Measurements from ENCODE around the gene ACSL1. TPM values are rescaled to one million over a fixed set of nuclear protein-coding genes. Genes with fewer than 3 reads are reported as not detected.

ACSL1 gene
- total and polyA plus RNA-seq, 2 experiments from 2014 or later, result 15.4 to 16.8 TPM

- peak; percentile 53 for DNase-seq
- H3K9me2 ChIP-seq (ENCODE audit: insufficient read depth), result no peaks in the 10 kb centered on the region
- H3K27ac ChIP-seq, result no peak overlapping the region
- 48 to 49% methylated on average over 8 of the region's 8 CpGs for WGBS, 2 experiments (ENCODE audit: low coverage in 1 of 2, low lambda C conversion rate in 2 of 2, missing lambda C conversion rate in 2 of 2)
- H3K4me2 ChIP-seq (ENCODE audit: unreplicated experiment), result no peak overlapping the region
- H3K9me3 ChIP-seq (ENCODE audit: low read depth), result no peaks in the 10 kb centered on the region
- H3K4me3 ChIP-seq, result no peak overlapping the region
- H3K9ac ChIP-seq, result no peak overlapping the region
- TF ChIP-seq EZH2phosphoT487 (IDR thresholded peaks at IDR 0.05; ENCODE audit: insufficient read depth, low read depth), result no peak
- TF ChIP-seq EZH2 (IDR thresholded peaks at IDR 0.05; ENCODE audit: insufficient read depth, poor library complexity, severe bottlenecking), result no peak
- no peak overlapping the region for H2AFZ ChIP-seq
- no peaks in the 10 kb centered on the region for H3K27me3 ChIP-seq (replicated peaks; ENCODE audit: insufficient read depth)
- in situ Hi-C loops (cut with MboI), result no loop called here
- peaks cover 8% of the 10 kb centered on the region for H3K79me2 ChIP-seq (ENCODE audit: insufficient read depth)
- H3K36me3 ChIP-seq (ENCODE audit: low read depth), result no peaks in the 10 kb centered on the region
- no peaks in the 10 kb centered on the region for H4K20me1 ChIP-seq (ENCODE audit: insufficient read depth)
- H3F3A ChIP-seq (ENCODE audit: insufficient read depth), result no peaks in the 10 kb centered on the region
- peaks cover 23% of the 10 kb centered on the region for H3K4me1 ChIP-seq (ENCODE audit: insufficient read depth)
Measured at GRCh38 chr4:184812651-184813181, 13.1 kb downstream of the ACSL1 start.

GRCh38 chr4:184812199-184812542 is 13.6 kb downstream of the ACSL1 start:
- Histone ChIP-seq H3K9ac (no peak overlapping the region), H3K79me2 (ENCODE audit: insufficient read depth) (peaks cover 11% of the 10 kb centered on the region), H3K9me3 (ENCODE audit: low read depth) (no peaks in the 10 kb centered on the region), H3K27me3 (replicated peaks; ENCODE audit: insufficient read depth) (no peaks in the 10 kb centered on the region), H3K4me2 (ENCODE audit: unreplicated experiment) (no peak overlapping the region), H3K27ac (no peak overlapping the region), H3K9me2 (ENCODE audit: insufficient read depth) (no peaks in the 10 kb centered on the region), H4K20me1 (ENCODE audit: insufficient read depth) (no peaks in the 10 kb centered on the region), H3K4me1 (ENCODE audit: insufficient read depth) (peaks cover 23% of the 10 kb centered on the region), H3K4me3 (no peak overlapping the region), H3K36me3 (ENCODE audit: low read depth) (no peaks in the 10 kb centered on the region), H2AFZ (no peak overlapping the region), H3F3A (ENCODE audit: insufficient read depth) (no peaks in the 10 kb centered on the region)
- no peak for DNase-seq
- 88 to 89% methylated on average over 6 of the region's 6 CpGs for WGBS, 2 experiments (ENCODE audit: low coverage in 1 of 2, low lambda C conversion rate in 2 of 2, missing lambda C conversion rate in 2 of 2)
- TF ChIP-seq EZH2 (IDR thresholded peaks at IDR 0.05; ENCODE audit: insufficient read depth, poor library complexity, severe bottlenecking), result no peak
- TF ChIP-seq EZH2phosphoT487 (IDR thresholded peaks at IDR 0.05; ENCODE audit: insufficient read depth, low read depth), result no peak
- in situ Hi-C loops (cut with MboI), result no loop called here

GRCh38 chr4:184811526-184812198 is 14.1 kb downstream of the ACSL1 start:
- Histone ChIP-seq H3K27ac (no peak overlapping the region), H3K4me1 (ENCODE audit: insufficient read depth) (peaks cover 23% of the 10 kb centered on the region), H3K4me3 (no peak overlapping the region), H3K79me2 (ENCODE audit: insufficient read depth) (peaks cover 12% of the 10 kb centered on the region), H3K9me3 (ENCODE audit: low read depth) (no peaks in the 10 kb centered on the region), H3K36me3 (ENCODE audit: low read depth) (no peaks in the 10 kb centered on the region), H3F3A (ENCODE audit: insufficient read depth) (no peaks in the 10 kb centered on the region), H3K27me3 (replicated peaks; ENCODE audit: insufficient read depth) (no peaks in the 10 kb centered on the region), H3K9me2 (ENCODE audit: insufficient read depth) (no peaks in the 10 kb centered on the region), H3K9ac (no peak overlapping the region), H3K4me2 (ENCODE audit: unreplicated experiment) (no peak overlapping the region), H4K20me1 (ENCODE audit: insufficient read depth) (no peaks in the 10 kb centered on the region), H2AFZ (no peak overlapping the region)
- in situ Hi-C loops (cut with MboI), result no loop called here
- WGBS, 2 experiments (ENCODE audit: low coverage in 1 of 2, low lambda C conversion rate in 2 of 2, missing lambda C conversion rate in 2 of 2), result 97 to 99% methylated on average over 8 of the region's 8 CpGs
- no peak for TF ChIP-seq EZH2phosphoT487 (IDR thresholded peaks at IDR 0.05; ENCODE audit: insufficient read depth, low read depth)
- TF ChIP-seq EZH2 (IDR thresholded peaks at IDR 0.05; ENCODE audit: insufficient read depth, poor library complexity, severe bottlenecking), result no peak
- no peak for DNase-seq

- TF ChIP-seq EZH2 (IDR thresholded peaks at IDR 0.05; ENCODE audit: insufficient read depth, poor library complexity, severe bottlenecking) (no peak), EZH2phosphoT487 (IDR thresholded peaks at IDR 0.05; ENCODE audit: insufficient read depth, low read depth) (no peak)
- no peak for DNase-seq
- H3K9me2 ChIP-seq (ENCODE audit: insufficient read depth), result no peaks in the 10 kb centered on the region
- H3K27ac ChIP-seq, result no peak overlapping the region
- in situ Hi-C loops (cut with MboI), result no loop called here
- no peaks in the 10 kb centered on the region for H3K27me3 ChIP-seq (replicated peaks; ENCODE audit: insufficient read depth)
- peaks cover 9% of the 10 kb centered on the region for H3K79me2 ChIP-seq (ENCODE audit: insufficient read depth)
- no peaks in the 10 kb centered on the region for H3K36me3 ChIP-seq (ENCODE audit: low read depth)
- H4K20me1 ChIP-seq (ENCODE audit: insufficient read depth), result no peaks in the 10 kb centered on the region
- WGBS, 2 experiments (ENCODE audit: low coverage in 1 of 2, low lambda C conversion rate in 2 of 2, missing lambda C conversion rate in 2 of 2), result 89 to 93% methylated on average over 9 to 10 of the region's 10 CpGs
- no peaks in the 10 kb centered on the region for H3F3A ChIP-seq (ENCODE audit: insufficient read depth)
- no peak overlapping the region for H2AFZ ChIP-seq
- no peak overlapping the region for H3K9ac ChIP-seq
- peaks cover 23% of the 10 kb centered on the region for H3K4me1 ChIP-seq (ENCODE audit: insufficient read depth)
- H3K9me3 ChIP-seq (ENCODE audit: low read depth), result no peaks in the 10 kb centered on the region
- no peak overlapping the region for H3K4me2 ChIP-seq (ENCODE audit: unreplicated experiment)
- no peak overlapping the region for H3K4me3 ChIP-seq
Measured at GRCh38 chr4:184810720-184811119, 15.0 kb downstream of the ACSL1 start.
